HL-60 (cell line): ENCODE measurements around the gene NSFL1C.

Experiments
- DNase-seq, 2 experiments: peaks; one replicate each; pipeline ENCODE4 v3.0.0-alpha.2; 2010 to 2020; ENCODE audit warnings: low read depth in 1 of 2, low spot score in 1 of 2
- H3K27ac ChIP-seq: fragments of 250-450 bp; sonication (Bioruptor Pico); replicated peaks from 2 replicates; pipeline ENCODE4 v1.5.1; 2020; ENCODE audit warnings: mild to moderate bottlenecking, moderate library complexity
- H3K27me3 ChIP-seq: fragments of 250-450 bp; sonication (Bioruptor Pico); 2 replicates; pipeline ENCODE4 v1.5.1; 2021; ENCODE audit warnings: mild to moderate bottlenecking, moderate library complexity; ENCODE audit not compliant: insufficient read depth, poor library complexity, severe bottlenecking
- H3K4me3 ChIP-seq: replicated peaks from 2 replicates; pipeline ENCODE4 v1.5.1; 2011; ENCODE audit warnings: mild to moderate bottlenecking, control low read depth, low read length; ENCODE audit not compliant: insufficient read depth
- CTCF ChIP-seq: IDR thresholded peaks from one replicate; pipeline ENCODE4 v1.5.1; 2011; ENCODE audit warnings: low read length, control low read depth, inconsistent platforms; ENCODE audit not compliant: insufficient read depth
- GABPA ChIP-seq: IDR thresholded peaks from 2 replicates; pipeline ENCODE4 v1.6.1; 2012; ENCODE audit warnings: low read depth
- POLR2AphosphoS5 ChIP-seq: IDR thresholded peaks from 2 replicates; pipeline ENCODE4 v1.6.1; 2012; ENCODE audit warnings: low read depth
- REST ChIP-seq: IDR thresholded peaks from 2 replicates; pipeline ENCODE4 v1.6.1; 2012; ENCODE audit warnings: low read depth; ENCODE audit not compliant: insufficient replicate concordance
- SPI1 ChIP-seq: IDR thresholded peaks from 2 replicates; pipeline ENCODE4 v1.6.1; 2012; ENCODE audit warnings: low read depth, mild to moderate bottlenecking, borderline replicate concordance

The NSFL1C gene

GRCh38 chr20:1405801-1406200, 60.8 kb downstream of the NSFL1C start:
- no peaks in the 10 kb centered on the region for H3K27me3 ChIP-seq
- TF ChIP-seq REST (no peak), GABPA (no peak), SPI1 (peak; percentile 38), CTCF (no peak), POLR2AphosphoS5 (no peak)
- H3K4me3 ChIP-seq, result no peak overlapping the region
- DNase-seq, result no peak
- no peak overlapping the region for H3K27ac ChIP-seq

- no peak overlapping the region for H3K4me3 ChIP-seq
- no peaks in the 10 kb centered on the region for H3K27me3 ChIP-seq
- TF ChIP-seq CTCF (no peak), SPI1 (no peak), REST (no peak), POLR2AphosphoS5 (no peak), GABPA (no peak)
- DNase-seq, result no peak
- no peak overlapping the region for H3K27ac ChIP-seq
Measured at GRCh38 chr20:1403624-1404023, 63.0 kb downstream of the NSFL1C start.

GRCh38 chr20:1402149-1402548, 64.5 kb downstream of the NSFL1C start:
- Histone ChIP-seq H3K27ac (no peak overlapping the region), H3K4me3 (no peak overlapping the region), H3K27me3 (no peaks in the 10 kb centered on the region)
- TF ChIP-seq POLR2AphosphoS5 (no peak), SPI1 (no peak), REST (no peak), GABPA (no peak), CTCF (no peak)
- no peak for DNase-seq
